Measurements from ENCODE around the gene GLUD1.

GRCh38 chr10:87085537-87085936 is 9.1 kb downstream of the GLUD1 start:
- no peak for TF ChIP-seq SIN3A (IDR thresholded peaks at IDR 0.05; ENCODE audit: borderline replicate concordance, insufficient read depth, low read length)
- TF ChIP-seq POLR2AphosphoS5 (IDR thresholded peaks at IDR 0.05; ENCODE audit: low read depth, low read length) = no peak
